ENCODE measurements around the gene SPTBN1.

SPTBN1 gene

DNA sequence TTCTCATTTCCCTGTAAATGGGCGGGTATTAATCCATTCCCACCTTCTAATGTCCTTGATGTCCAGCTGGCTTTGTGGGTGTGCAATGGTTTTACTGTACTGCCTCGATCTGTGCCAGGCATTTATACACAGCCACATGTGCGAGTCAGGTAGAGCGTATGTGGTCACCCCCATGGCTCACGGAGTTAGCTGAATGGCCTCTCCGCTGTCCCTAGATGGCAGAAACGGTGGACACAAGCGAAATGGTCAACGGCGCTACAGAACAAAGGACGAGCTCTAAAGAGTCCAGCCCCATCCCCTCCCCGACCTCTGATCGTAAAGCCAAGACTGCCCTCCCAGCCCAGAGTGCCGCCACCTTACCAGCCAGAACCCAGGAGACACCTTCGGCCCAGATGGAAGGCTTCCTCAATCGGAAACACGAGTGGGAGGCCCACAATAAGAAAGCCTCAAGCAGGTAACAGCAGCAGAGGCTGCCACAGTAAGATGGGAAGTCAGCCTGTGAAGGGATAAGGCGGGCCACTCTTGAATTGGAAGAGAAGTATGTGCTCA lies 208.2 kb downstream of the SPTBN1 start:
- no peak for DNase-seq

DNA sequence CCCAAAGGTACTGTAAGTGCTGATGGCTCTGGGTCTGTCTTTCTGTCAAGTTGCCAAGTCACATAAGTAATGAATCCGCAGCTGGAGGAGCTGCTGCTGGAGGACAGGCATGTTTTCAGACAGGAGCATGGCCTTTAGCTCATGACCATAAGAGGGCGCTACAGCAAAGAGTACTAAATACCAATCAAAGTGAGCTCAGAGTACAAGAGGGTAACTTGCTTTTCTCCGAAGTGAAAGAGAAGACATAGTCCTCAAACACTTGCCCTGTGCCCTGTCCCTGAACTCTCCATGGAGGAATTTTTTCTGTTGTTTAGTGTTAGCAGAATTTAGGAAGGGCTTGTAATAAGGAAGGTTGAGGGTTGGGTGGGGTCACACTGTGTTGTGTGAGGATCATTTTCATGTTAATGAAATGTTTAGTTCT lies 209.3 kb downstream of the SPTBN1 start:
- DNase-seq: no peak

DNA sequence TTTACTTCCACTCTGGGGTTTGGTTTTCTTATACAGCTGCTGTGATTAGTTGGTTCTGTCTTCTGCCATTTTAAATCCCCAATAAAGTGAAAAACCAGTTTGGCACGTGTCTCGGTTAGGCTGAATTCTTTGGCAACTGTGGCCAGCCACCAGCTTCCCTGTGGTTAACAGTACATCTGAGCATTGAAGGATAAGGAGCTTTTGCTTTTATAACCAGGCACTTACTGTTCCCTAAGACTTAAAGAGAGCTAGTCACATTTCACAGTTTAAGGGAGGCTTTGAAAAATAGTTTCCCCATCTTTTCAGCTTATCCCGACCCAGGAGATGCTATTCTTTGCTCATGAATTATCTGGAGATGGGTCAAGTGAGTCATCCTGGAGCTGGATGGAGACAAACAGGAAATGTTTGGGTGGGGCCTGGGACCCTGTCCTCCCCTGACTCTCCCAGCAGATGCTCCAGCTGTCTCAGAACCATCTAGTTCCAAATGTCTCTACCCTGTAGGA lies 210.1 kb downstream of the SPTBN1 start:
- DNase-seq: no peak

DNA sequence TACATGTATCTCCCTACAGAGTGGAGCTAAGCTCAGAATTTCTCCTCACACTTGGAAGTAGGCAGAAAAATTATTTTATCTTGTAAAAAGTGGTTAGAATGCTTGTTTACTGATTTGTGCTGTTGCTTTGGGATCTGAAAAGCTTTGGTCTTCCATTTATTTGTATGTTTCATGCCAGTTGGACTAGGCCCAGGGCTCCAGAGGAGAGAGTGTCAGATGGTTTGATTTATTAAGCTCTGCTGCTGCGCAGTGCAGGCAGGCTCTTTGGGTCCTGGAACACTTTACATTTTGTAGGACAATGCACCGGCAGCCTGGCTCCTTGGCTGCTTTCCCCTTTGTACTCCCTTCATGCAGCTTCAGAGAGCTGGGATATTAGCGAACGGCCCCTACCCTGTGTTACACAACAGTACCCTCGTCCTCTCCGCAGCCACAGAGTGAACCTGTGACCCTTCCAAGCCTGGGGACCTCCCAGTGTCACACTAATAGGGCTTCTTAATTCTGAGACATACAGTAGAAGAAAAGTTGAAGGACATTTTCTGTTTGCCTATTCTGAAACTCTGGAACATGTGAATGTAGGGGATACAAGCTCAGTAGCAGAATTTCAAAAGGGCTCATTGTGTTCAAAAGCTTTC lies 210.6 kb downstream of the SPTBN1 start:
- no peak for DNase-seq

DNA sequence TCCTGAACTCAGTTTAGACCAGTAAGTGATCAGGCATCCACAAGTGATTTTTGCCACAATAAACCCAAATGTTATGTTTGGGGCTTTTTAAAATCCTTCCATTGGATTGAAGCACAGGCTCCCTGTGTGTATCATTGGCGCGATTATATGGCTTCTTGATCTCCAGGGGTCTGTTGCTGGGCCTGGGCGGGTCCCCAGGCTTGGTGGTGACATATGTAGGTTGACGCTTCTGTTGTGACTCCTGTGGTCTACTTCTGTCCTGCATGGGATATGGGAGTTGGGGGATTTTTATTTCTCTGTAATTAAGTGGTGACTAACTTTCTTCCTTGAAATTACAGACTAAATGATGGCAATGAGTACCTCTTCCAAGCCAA lies 211.1 kb downstream of the SPTBN1 start:
- DNase-seq: no peak

DNA sequence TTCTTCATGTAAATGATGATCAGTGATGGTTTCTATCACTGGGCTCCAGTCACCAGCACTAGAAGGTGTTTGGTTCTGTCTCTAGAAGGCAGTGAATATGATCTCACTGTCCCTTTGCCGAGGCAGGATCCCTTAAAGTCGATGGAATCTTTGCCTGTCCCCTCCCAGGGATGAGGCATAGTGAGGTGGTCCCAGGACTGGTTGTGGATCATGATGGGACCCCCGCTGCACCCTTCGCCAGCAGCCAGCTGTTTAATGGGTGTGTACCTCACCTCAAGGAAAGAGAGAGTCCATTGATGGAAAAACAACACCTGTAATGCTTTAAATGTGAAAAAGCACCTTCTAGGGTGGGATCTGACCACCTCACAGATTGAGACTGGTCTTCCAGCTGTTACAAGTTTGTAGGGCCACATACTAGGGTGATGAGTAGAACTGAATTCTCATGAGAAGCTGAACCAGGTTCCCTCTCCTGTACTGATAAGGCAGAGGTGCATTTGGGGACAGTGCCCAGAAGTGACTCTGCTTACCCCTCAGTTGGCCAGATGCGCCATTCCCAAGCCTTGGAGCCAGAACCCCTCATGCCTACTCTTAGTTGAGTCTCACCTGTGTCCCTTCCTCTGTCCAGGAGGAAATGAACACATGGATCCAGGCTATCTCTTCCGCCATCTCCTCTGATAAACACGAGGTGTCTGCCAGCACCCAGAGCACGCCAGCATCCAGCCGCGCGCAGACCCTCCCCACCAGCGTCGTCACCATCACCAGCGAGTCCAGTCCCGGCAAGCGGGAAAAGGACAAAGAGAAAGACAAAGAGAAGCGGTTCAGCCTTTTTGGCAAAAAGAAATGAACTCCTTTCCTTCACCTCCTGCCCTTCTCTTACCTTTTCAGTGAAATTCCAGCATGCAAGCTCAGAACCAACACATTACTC lies 211.9 kb downstream of the SPTBN1 start:
- DNase-seq: no peak

DNA sequence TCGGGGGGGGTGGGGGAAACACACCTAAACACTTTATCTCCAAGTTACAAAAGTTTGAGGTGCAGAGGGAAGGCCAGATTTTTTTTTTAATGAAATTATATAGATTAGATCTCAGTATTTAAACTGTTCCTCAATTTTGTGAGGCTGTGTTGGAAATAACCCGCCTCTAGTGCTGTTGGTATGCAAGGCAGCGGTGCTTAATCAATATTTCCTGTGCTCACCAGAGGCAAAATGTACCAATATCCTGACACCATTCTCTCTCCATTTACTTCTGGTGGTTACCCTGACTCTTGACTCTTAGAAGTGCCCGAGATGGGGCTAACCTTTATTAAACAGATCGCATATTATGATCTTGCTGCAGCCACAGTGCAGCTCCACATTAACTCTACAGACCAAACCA lies 212.6 kb downstream of the SPTBN1 start:
- no peak for DNase-seq

DNA sequence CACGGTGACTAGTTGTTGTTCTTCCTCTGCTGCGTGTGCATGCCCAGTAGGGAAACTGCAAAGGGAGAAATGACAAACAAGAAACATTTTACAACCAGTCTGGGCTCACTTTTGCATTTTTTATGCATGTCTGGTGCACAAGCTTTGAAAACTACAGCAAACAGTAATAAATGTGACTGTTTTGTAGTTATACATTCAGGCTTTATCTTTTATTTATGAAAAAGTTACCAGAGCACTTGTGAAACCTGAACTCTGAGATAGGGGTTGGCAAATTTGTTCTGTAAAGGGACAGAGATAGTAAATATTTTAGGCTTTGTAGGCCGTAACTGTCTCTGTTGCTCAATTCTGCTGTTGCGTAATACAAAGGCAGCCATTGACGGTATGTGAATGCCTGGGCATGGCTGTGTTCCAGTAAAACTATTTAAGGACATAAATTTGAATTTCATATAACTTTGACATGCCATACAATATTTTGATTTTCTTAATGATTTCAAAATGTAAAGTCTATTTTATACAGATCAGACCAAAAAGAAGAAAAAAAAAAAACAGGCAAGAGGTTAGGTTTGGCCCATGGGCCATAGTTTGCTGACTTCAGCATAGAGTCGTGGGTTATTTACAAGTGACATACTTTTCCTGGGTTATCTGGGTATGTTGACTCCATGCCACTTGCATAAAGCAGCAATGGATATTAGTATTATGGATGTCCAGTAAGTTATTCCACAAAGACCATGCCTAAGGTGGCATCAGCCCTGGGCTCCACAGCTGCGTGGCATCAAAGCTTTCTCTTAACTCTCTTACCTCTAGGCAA lies 213.8 kb downstream of the SPTBN1 start:
- DNase-seq: no peak

DNA sequence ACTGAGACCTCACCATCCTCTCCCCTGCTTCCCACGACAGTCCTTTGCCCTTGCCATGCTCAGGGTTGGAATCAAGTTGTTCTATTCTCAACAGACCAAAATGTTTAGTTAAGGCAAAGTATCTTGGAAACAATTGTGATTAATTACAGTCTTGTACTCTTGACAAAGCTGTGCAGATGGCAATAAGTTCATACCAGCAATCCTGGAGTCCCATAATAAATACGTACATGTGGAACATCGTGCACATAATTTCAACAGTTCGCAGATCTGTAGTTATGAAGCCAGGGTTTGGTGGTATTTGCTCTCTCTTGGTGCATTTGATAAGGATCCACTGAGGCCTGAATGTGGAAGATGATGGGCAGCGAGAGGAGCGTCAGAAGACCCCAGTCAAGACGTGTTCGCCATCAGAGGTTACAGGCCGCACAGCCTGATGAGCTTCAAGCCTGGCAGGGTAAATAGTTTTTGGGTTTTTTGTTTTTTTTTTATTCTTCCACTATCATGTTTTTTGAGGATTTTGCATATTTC lies 214.4 kb downstream of the SPTBN1 start:
- no peak for DNase-seq

DNA sequence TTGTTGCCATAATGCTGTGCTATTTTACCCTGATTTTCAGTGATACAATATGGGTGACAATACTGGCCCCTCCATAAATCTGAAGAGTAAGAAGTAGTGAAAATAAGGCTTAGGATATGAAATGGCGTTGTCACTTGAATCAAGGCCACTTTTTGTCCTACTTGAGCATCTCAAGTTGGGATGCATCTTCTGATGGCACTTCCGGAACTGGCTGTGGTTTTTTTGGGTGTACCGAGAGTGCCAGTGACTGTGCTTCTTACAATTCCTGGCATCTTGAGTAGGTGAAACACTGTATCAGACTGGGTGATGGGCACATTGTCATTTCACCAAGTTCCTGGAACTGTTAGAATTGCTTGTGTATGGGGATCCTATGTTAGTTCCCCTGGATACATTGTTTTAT lies 214.9 kb downstream of the SPTBN1 start:
- no peak for DNase-seq

DNA sequence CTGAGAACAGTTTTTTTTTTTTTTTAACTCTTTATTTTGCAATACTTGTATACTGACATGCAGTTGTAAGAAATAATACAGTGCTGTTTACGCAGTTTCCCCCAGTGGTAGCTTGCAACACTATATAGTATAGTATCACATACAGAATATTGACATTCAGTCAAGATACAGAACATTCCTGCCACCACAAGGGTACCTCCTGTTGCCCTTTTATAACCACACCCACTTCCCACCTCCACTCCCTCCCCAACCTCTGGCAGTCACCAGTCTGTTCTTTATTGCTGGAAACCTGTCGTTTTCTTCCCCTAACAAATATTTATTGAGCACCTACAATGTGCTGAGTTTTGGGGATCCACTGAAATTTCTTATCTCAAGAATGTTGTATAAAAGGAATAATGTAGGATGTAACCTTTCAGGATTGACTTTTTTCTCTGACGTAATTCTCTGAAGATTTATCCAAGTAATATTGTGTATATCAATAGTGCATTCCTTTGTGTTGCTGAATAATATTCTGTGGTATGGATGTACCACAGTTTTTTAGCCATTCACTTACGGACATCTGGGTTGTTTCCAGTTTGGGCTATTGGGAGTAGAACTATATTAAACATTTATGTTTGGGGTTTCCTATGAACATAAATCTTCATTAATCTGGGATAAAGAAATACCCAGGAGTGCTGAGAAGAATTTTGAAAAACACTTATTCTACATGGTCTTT lies 215.9 kb downstream of the SPTBN1 start:
- DNase-seq: no peak

DNA sequence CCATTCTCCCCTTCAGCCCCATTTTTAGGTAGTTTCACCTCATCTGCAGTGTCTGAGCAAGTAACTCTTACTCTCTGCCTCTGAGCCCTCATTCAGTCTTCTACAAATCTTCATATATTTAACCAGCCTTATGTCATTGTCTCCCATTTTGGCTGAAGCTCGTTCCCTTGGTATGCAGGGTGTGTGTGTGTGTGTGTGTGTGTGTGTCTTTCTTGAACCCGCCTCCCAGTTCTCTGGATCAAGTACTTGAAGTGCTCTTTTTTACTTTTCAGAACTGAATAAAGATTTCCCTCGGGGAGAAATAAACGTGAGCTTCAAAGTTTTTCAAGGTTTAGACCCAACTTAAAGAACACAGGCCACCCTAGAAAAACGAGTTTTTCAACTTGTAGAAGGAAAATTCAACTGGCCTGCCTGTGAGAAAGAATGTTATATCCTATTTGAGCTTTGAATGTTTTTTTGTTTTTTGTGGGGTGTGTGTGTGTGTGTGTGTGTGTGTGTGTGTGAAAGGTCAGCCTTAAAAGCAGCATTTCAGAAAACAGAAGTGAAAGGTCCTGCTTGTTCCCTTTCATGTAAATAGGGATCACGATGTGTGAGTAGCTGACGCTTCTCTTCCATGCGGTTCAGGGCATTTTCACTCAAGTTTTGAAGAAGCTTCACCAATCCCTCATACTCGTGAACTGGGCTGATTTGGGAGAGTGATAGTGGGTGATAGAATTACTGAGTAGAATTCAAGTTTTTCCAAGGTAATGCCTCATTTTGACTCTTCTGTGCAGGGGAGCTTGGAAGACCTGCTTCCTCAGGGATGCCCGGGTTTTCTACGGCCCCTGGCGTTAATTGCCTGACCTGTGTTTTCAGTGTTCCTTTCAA lies 216.7 kb downstream of the SPTBN1 start:
- DNase-seq: no peak

DNA sequence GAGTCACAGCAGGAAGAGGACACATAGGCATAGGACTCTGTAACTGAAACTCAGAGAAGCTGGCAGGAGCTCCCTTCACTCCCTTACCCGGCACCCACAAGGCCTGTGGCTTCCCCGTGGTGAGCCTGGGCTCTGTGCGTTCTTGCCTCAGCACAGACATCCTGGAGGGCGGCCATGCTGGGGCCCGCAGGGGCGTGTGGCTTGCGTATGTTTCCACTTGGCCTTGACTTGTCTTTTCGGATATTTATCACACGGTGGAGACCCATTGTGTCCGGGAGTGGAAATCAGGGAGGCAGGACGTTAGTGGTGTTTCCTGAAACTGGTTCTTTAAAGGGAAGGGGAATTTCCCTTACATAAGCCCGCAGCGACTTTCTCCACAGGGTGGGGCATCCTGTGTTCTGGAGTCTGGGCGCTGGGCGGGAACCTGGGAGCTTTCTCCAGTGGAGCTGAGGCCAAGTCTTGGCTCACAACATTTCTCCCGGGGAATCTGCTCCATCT lies 217.4 kb downstream of the SPTBN1 start:
- no peak for DNase-seq

DNA sequence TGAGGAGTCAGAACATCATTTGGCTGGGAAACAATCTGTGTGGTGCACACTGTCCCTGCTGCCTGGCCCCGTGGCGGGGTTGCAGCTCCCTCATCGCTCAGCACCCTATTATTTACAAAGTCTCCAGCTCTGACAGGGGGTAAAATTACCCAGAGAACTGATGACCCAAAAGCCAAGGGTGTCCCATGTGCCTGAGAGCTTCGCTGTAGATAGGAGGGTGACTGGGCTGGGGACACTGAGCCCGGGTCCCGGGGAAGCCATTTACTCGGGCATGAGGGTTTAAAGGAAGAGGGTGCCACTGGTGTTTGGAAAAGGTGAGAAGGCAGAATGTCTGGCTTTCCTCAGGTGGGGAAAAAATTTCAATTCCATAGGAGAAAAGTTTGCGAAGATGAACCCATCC lies 219.2 kb downstream of the SPTBN1 start:
- no peak for DNase-seq

DNA sequence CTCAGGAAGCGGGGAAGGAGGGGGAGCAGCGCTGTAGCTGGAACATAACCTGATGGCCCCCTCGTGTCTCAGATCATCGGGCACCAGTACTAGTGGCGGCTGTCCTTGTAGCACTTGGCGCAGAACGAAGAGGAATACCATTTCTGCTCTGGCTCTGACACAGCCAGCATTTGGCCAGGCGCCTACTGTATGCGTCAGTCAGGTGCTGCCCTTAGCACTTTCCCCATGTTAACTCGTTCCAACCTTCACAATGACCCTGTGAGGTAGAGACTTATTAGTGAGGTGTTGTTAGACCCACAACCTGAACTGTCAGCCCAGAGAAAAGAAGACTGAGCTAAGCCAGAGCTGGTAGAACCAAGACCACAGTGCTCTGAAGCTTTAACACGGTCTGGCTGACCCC lies 219.6 kb downstream of the SPTBN1 start:
- no peak for DNase-seq

DNA sequence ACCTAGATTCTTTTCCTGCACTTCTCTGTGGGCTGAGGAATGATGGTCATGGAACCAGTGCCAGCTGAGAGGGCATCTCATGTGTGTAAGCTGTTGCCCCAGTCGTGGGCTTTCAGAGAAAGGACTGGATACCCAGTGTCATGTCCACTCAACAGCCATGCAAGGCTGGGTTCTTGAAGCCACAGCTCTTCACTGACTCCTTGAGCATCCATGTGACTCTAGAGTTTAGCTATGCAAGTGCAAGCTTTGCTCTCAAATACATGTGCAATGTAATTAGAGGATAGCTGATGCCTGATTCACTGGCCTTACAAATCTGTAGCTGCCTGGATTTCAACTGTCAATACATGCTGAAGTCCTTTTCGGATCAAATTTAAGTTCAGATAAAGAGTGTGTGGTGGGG lies 220.5 kb downstream of the SPTBN1 start:
- no peak for DNase-seq

DNA sequence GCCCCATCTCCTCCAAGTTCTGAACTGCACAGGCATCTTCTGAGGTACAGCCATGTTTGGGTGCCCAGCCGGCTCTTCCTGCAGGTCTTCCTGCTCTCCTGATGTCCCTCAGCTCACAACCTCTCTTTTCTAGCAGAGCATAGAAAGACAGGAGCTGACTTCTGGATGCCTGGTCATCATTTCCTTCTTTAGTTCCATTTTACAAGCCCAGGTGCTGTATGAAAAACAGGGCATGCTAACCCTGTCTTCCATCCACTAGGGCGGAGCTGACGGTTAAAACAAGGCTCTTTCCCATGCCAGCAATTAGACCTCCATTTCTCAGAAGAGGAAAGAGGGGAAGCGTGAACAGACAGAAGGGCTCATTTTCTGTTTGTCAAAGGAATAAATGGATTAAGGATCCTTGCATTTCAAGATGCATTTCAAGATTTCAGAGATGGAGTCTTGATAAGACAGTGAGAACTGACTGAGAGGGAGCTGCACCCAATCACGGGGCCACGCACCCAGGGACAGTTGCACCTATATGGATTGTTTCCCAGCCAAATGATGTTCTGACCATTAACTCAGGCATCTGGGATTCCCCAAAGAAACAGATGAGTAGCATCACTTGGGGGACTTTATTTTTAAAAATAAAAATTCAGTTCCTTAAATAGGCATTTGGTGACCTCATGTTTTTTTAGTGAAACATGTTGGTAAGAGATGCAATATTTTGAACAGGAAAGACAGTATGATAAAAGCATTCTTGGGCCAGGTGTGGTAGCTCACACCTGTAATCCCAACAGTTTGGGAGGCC lies 221.5 kb downstream of the SPTBN1 start:
- no peak for DNase-seq

DNA sequence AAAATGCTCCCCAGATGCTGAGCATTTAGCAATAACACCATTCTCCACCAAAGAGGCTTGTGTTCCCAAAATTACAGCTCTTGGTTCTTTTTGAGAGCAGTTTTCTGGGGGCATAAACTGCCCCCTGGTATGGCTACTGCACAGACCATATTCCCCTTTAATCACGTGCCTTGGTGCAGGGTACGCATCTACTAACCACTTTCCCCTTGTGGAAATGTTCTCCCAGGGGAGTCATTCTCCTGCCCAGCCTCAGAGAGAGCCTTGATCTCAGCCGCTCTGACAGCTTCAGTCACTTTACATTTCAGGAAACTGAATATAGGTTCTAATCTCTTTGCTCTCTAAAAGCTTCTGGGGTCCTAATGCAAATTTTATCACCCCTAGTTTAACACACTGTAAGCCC lies 222.6 kb downstream of the SPTBN1 start:
- no peak for DNase-seq

DNA sequence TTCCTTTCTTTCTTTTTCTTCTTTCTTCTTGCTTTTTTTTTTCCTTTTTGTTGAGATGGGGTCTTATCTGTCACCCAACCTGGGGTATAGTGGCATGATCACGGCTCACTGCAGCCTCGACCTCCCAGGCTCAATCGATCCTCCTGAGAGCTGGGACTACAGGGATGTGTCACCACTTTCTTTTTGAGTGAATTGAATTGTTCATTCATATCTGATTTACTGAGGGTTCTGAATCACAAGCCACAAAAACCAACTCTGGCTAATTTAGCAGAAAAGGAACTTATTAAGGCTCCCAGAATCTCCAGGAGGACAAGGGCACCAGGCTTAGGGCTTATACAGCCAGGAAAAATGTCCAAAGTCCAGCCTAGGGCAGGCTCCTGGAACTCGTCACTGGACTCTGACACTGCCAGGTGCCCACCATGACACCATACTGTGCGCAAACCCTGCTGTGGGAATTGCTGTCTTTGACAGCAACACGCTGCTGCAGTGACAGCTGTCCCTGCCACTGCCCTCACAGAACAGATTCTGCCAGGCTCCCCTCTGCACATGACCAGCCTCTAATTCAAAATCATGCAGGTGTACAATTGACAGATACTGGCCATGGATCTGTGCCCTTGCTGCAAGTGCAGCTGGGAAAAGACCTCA lies 224.4 kb downstream of the SPTBN1 start:
- no peak for DNase-seq

DNA sequence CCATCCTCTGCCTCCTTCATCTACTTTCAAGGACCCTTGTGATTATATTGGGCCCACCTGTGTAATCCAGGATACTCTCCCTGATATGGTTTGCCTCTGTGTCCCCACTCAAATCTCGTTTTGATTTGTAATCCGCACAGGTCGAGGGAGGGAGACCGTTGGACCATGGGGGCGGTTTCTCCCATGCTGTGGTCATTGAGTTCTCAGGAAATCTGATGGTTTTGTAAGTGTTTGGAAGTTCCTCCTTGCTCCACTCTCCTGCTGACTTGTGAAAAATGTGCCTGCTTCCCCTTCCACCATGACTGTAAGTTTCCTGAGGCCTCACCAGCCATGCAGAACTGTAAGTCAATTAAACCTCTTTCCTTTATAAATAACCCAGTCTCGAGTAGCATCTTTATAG lies 225.3 kb downstream of the SPTBN1 start:
- DNase-seq: no peak

Data from NK-92 treated with Interleukin-12 subunit alpha and Interleukin-12 subunit beta, amount 100 ng/mL, for 24 hours (cell line).